Astrocyte (in vitro differentiated cells and primary cell): ENCODE results near the gene GLCCI1. TPM values are rescaled to one million over a fixed set of nuclear protein-coding genes. Genes with fewer than 3 reads are reported as not detected.

Experiments used
- DNase-seq: peaks from one replicate; pipeline ENCODE4 v3.0.0-alpha.2; 2010; ENCODE audit warnings: low read depth
- FAIRE-seq: peaks from 2 replicates; lab custom pipeline; 2011; peaks lifted over from hg19 to GRCh38; lab: Jason Lieb, UNC
- H2AFZ ChIP-seq: 2 replicates; pipeline ENCODE4 v1.6.0; 2012; ENCODE audit warnings: low read depth, low read length, inconsistent platforms
- H3K27ac ChIP-seq: 2 replicates; pipeline ENCODE4 v1.5.1; 2011; ENCODE audit warnings: low read depth, low read length, inconsistent platforms
- H3K27me3 ChIP-seq: 2 replicates; pipeline ENCODE4 v1.6.0; 2011; ENCODE audit warnings: low read length, inconsistent platforms; ENCODE audit not compliant: insufficient read depth
- H3K36me3 ChIP-seq: 2 replicates; pipeline ENCODE4 v1.5.1; 2011; ENCODE audit warnings: low read length, inconsistent platforms; ENCODE audit not compliant: insufficient read depth
- H3K4me1 ChIP-seq: 2 replicates; pipeline ENCODE4 v1.5.1; 2011; ENCODE audit warnings: low read length, inconsistent platforms; ENCODE audit not compliant: insufficient read depth
- H3K4me2 ChIP-seq: 2 replicates; pipeline ENCODE4 v1.6.0; 2012; ENCODE audit warnings: low read length, inconsistent platforms
- H3K4me3 ChIP-seq: 2 replicates; pipeline ENCODE4 v1.5.1; 2011; ENCODE audit warnings: low read depth, mild to moderate bottlenecking, low read length, inconsistent platforms; ENCODE audit not compliant: insufficient read depth
- H3K79me2 ChIP-seq: 2 replicates; pipeline ENCODE4 v1.6.0; 2012; ENCODE audit warnings: mild to moderate bottlenecking, low read length, inconsistent platforms; ENCODE audit not compliant: insufficient read depth
- H3K9ac ChIP-seq: 2 replicates; pipeline ENCODE4 v1.6.0; 2012; ENCODE audit warnings: mild to moderate bottlenecking, low read length, inconsistent platforms
- H3K9me3 ChIP-seq: 2 replicates; pipeline ENCODE4 v1.5.1; 2012; ENCODE audit warnings: low read depth, mild to moderate bottlenecking, low read length, inconsistent platforms; ENCODE audit not compliant: insufficient read depth
- H4K20me1 ChIP-seq: 2 replicates; pipeline ENCODE4 v1.6.0; 2012; ENCODE audit warnings: low read length, inconsistent platforms; ENCODE audit not compliant: insufficient read depth
- H3K27ac Mint-ChIP-seq: one replicate; pipeline ENCODE4 v1.8.0; 2021; ENCODE audit warnings: mild to moderate bottlenecking, mixed read lengths; ENCODE audit not compliant: unreplicated experiment
- H3K27me3 Mint-ChIP-seq: one replicate; pipeline ENCODE4 v1.8.0; 2021; ENCODE audit warnings: low read depth, mixed read lengths; ENCODE audit not compliant: unreplicated experiment
- H3K36me3 Mint-ChIP-seq: one replicate; pipeline ENCODE4 v1.8.0; 2021; ENCODE audit warnings: low read depth, mixed read lengths; ENCODE audit not compliant: unreplicated experiment
- H3K4me1 Mint-ChIP-seq: one replicate; pipeline ENCODE4 v1.8.0; 2021; ENCODE audit warnings: low read depth, mixed read lengths; ENCODE audit not compliant: unreplicated experiment
- H3K4me3 Mint-ChIP-seq: one replicate; pipeline ENCODE4 v1.8.0; 2021; ENCODE audit warnings: mild to moderate bottlenecking, moderate library complexity, mixed read lengths; ENCODE audit not compliant: unreplicated experiment
- H3K9me3 Mint-ChIP-seq: one replicate; pipeline ENCODE4 v1.8.0; 2021; ENCODE audit warnings: mild to moderate bottlenecking, mixed read lengths; ENCODE audit not compliant: unreplicated experiment
- CTCF ChIP-seq: IDR thresholded peaks from 2 replicates; pipeline ENCODE4 v1.5.1; 2011; ENCODE audit warnings: low read depth, mild to moderate bottlenecking, inconsistent platforms, low read length, moderate library complexity; ENCODE audit not compliant: insufficient read depth
- EZH2 ChIP-seq: IDR thresholded peaks from 2 replicates; pipeline ENCODE4 v1.6.1; 2012; ENCODE audit warnings: mild to moderate bottlenecking, low read length, inconsistent platforms; ENCODE audit not compliant: insufficient read depth
- total RNA-seq: library from RNA; stranded (reverse); gene quantifications from 2 replicates; pipeline ENCODE4 v1.2.1, GENCODE V29; 2021

The GLCCI1 gene
- total RNA-seq, 1 donor from 2014 or later = 24.2 TPM

- Histone ChIP-seq H2AFZ (no peak overlapping the region), H3K27me3 (no peaks in the 10 kb centered on the region), H3K4me3 (no peak overlapping the region), H3K27ac (no peak overlapping the region), H3K4me2 (no peak overlapping the region), H3K9me3 (no peaks in the 10 kb centered on the region), H3K79me2 (no peaks in the 10 kb centered on the region), H4K20me1 (no peaks in the 10 kb centered on the region), H3K4me1 (no peaks in the 10 kb centered on the region), H3K9ac (no peak overlapping the region), H3K36me3 (no peaks in the 10 kb centered on the region)
- FAIRE-seq (peak; percentile 5), DNase-seq (peak; percentile 10)
- no peak for TF ChIP-seq EZH2
- TF ChIP-seq CTCF = peak; percentile 39
- H3K36me3 Mint-ChIP-seq = peaks cover 4% of the 10 kb centered on the region
- H3K4me3 Mint-ChIP-seq = no peak overlapping the region
- no peak overlapping the region for H3K27ac Mint-ChIP-seq
- peaks cover 4% of the 10 kb centered on the region for H3K9me3 Mint-ChIP-seq
- no peaks in the 10 kb centered on the region for H3K27me3 Mint-ChIP-seq
- peaks cover 5% of the 10 kb centered on the region for H3K4me1 Mint-ChIP-seq
Measured at GRCh38 chr7:8035647-8036518, 67.3 kb downstream of the GLCCI1 start.

DNA sequence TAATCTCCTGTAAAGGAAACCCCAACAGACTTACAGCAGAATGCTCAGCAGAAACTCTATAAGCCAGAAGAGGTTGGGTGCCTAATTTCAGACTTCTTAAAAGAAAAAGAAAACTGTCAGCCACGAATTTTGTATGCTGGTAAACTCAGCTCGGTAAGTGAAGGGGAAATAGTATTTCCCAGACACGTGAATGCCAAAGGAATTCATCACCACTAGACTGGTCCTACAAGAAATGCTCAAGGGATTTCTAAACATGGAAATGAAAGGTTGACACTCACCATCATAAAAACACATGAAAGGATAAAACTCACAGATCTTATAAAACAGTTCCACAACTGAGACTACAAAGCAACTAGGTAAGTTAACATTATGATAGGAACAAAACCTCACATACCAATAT, 68.6 kb downstream of the GLCCI1 start:
- H3K36me3 Mint-ChIP-seq = peaks cover 4% of the 10 kb centered on the region
- Histone ChIP-seq H3K27me3 (no peaks in the 10 kb centered on the region), H3K4me3 (no peak overlapping the region), H3K27ac (no peak overlapping the region), H3K79me2 (no peaks in the 10 kb centered on the region), H3K4me1 (no peaks in the 10 kb centered on the region), H4K20me1 (no peaks in the 10 kb centered on the region), H2AFZ (no peak overlapping the region), H3K9ac (no peak overlapping the region), H3K4me2 (no peak overlapping the region), H3K9me3 (no peaks in the 10 kb centered on the region), H3K36me3 (no peaks in the 10 kb centered on the region)
- FAIRE-seq = peak; percentile 23
- no peak overlapping the region for H3K4me3 Mint-ChIP-seq
- no peaks in the 10 kb centered on the region for H3K27me3 Mint-ChIP-seq
- DNase-seq = peak; percentile 9
- peaks cover 4% of the 10 kb centered on the region for H3K9me3 Mint-ChIP-seq
- H3K27ac Mint-ChIP-seq = peak overlapping the region; percentile 60
- TF ChIP-seq EZH2 (no peak), CTCF (no peak)
- peaks cover 5% of the 10 kb centered on the region for H3K4me1 Mint-ChIP-seq
